ENCODE measurements around the gene TBCEL. TPM values are rescaled to one million over a fixed set of nuclear protein-coding genes. Genes with fewer than 3 reads are reported as not detected.
"Not testable (repeated sequence)": the region's sequence is repeated elsewhere in the genome, so short reads cannot be mapped to it uniquely, and the experiment has no call there.

The TBCEL gene
- total RNA-seq, 1 donor from 2014 or later, result 13.7 TPM

- intact Hi-C loops (cut with micrococcal nuclease), result no loop called here
Observed at GRCh38 chr11:121104312-121104762, 80.4 kb downstream of the TBCEL start.

GRCh38 chr11:121105063-121105480, 81.2 kb downstream of the TBCEL start:
- intact Hi-C loops (cut with micrococcal nuclease), result no loop called here

- intact Hi-C loops (cut with micrococcal nuclease), result no loop called here
Observed at GRCh38 chr11:121105481-121106195, 81.7 kb downstream of the TBCEL start.

GRCh38 chr11:121106812-121107211, 82.9 kb downstream of the TBCEL start:
- intact Hi-C loops (cut with micrococcal nuclease), result no loop called here

GRCh38 chr11:121108413-121108812, 84.5 kb downstream of the TBCEL start:
- intact Hi-C loops (cut with micrococcal nuclease), result no loop called here

GRCh38 chr11:121109471-121109870, 85.6 kb downstream of the TBCEL start:
- intact Hi-C loops (cut with micrococcal nuclease), result no loop called here

- intact Hi-C loops (cut with micrococcal nuclease), result loop anchor here (5.0 kb wide), 1 partner anchor 598 kb away; the partner anchor contains the start of gene GRIK4
Observed at GRCh38 chr11:121109916-121110586, 86.1 kb downstream of the TBCEL start.

- intact Hi-C loops (cut with micrococcal nuclease), result loop anchor here (5.0 kb wide), 1 partner anchor 599 kb away; the partner anchor contains the start of gene GRIK4
Observed at GRCh38 chr11:121110871-121111724, 87.2 kb downstream of the TBCEL start.

- intact Hi-C loops (cut with micrococcal nuclease), result loop anchor here (5.0 kb wide), 1 partner anchor 600 kb away; the partner anchor contains the start of gene GRIK4
Observed at GRCh38 chr11:121112498-121113455, 88.9 kb downstream of the TBCEL start.

GRCh38 chr11:121113611-121114010, 89.7 kb downstream of the TBCEL start:
- intact Hi-C loops (cut with micrococcal nuclease), result loop anchor here (5.0 kb wide), 1 partner anchor 601 kb away; the partner anchor contains the start of gene GRIK4

- intact Hi-C loops (cut with micrococcal nuclease), result not testable (repeated sequence)
Observed at GRCh38 chr11:121115024-121115423, 91.1 kb downstream of the TBCEL start.

- intact Hi-C loops (cut with micrococcal nuclease), result no loop called here
Observed at GRCh38 chr11:121117788-121118187, 93.9 kb downstream of the TBCEL start.

- intact Hi-C loops (cut with micrococcal nuclease), result no loop called here
Observed at GRCh38 chr11:121119440-121119839, 95.5 kb downstream of the TBCEL start.

- intact Hi-C loops (cut with micrococcal nuclease), result no loop called here
Observed at GRCh38 chr11:121122328-121122727, 98.4 kb downstream of the TBCEL start.

GRCh38 chr11:121123496-121124069, 99.7 kb downstream of the TBCEL start:
- intact Hi-C loops (cut with micrococcal nuclease), result no loop called here

GRCh38 chr11:121127809-121128208, 103.9 kb downstream of the TBCEL start:
- intact Hi-C loops (cut with micrococcal nuclease), result no loop called here

GRCh38 chr11:121129362-121130340, 105.7 kb downstream of the TBCEL start:
- intact Hi-C loops (cut with micrococcal nuclease), result no loop called here

GRCh38 chr11:121131656-121132055, 107.8 kb downstream of the TBCEL start:
- intact Hi-C loops (cut with micrococcal nuclease), result no loop called here

Measured in T-helper 2 cell treated with Interferon-gamma antibody and Interleukin-4, amounts not matched to agents 100 ng/mL and 5 ng/mL, for 36 hours (primary cell).